Measurements from ENCODE around the gene BCKDHB.
"Not testable (repeated sequence)": the region's sequence is repeated elsewhere in the genome, so short reads cannot be mapped to it uniquely, and the experiment has no call there.

The BCKDHB gene

GRCh38 chr6:80106418-80107235 is at the start of gene BCKDHB:
Gene BCKDHB (plus strand): TSS chr6:80106671. CDS start chr6:80106694, 23 bp downstream.
- H3K9me3 Mint-ChIP-seq, result no peaks in the 10 kb centered on the region
- peaks cover 15% of the 10 kb centered on the region for H3K4me1 Mint-ChIP-seq (ENCODE audit: low read depth)
- peaks cover 2% of the 10 kb centered on the region for H3K36me3 Mint-ChIP-seq (ENCODE audit: low read depth)
- H3K27me3 Mint-ChIP-seq (ENCODE audit: low read depth), result no peaks in the 10 kb centered on the region
- peak within 1 kb of the TSS; percentile 95 for H3K4me3 Mint-ChIP-seq
- H3K27ac Mint-ChIP-seq, result peak within 1 kb of the TSS; percentile 86

GRCh38 chr6:80060774-80061173 is 45.7 kb upstream of the BCKDHB start:
- no peak overlapping the region for H3K27ac Mint-ChIP-seq
- H3K27me3 Mint-ChIP-seq (ENCODE audit: low read depth), result no peaks in the 10 kb centered on the region
- no peaks in the 10 kb centered on the region for H3K4me1 Mint-ChIP-seq (ENCODE audit: low read depth)
- no peak overlapping the region for H3K4me3 Mint-ChIP-seq
- no peaks in the 10 kb centered on the region for H3K9me3 Mint-ChIP-seq
- no peaks in the 10 kb centered on the region for H3K36me3 Mint-ChIP-seq (ENCODE audit: low read depth)

- H3K9me3 Mint-ChIP-seq; H3K4me3 Mint-ChIP-seq; H3K27ac Mint-ChIP-seq; H3K4me1 Mint-ChIP-seq (ENCODE audit: low read depth); H3K27me3 Mint-ChIP-seq (ENCODE audit: low read depth); H3K36me3 Mint-ChIP-seq (ENCODE audit: low read depth): not testable (repeated sequence)
Observed at GRCh38 chr6:80068146-80068545, 38.3 kb upstream of the BCKDHB start.

GRCh38 chr6:80070431-80070830 is 36.0 kb upstream of the BCKDHB start:
- H3K4me1 Mint-ChIP-seq (ENCODE audit: low read depth); H3K27ac Mint-ChIP-seq; H3K9me3 Mint-ChIP-seq; H3K27me3 Mint-ChIP-seq (ENCODE audit: low read depth); H3K4me3 Mint-ChIP-seq; H3K36me3 Mint-ChIP-seq (ENCODE audit: low read depth): not testable (repeated sequence)

GRCh38 chr6:80077067-80077466 is 29.4 kb upstream of the BCKDHB start:
- peaks cover 4% of the 10 kb centered on the region for H3K27me3 Mint-ChIP-seq (ENCODE audit: low read depth)
- no peak overlapping the region for H3K4me3 Mint-ChIP-seq
- peaks cover 4% of the 10 kb centered on the region for H3K4me1 Mint-ChIP-seq (ENCODE audit: low read depth)
- no peaks in the 10 kb centered on the region for H3K36me3 Mint-ChIP-seq (ENCODE audit: low read depth)
- H3K9me3 Mint-ChIP-seq, result no peaks in the 10 kb centered on the region
- H3K27ac Mint-ChIP-seq, result no peak overlapping the region

- peaks cover 27% of the 10 kb centered on the region for H3K27me3 Mint-ChIP-seq (ENCODE audit: low read depth)
- H3K36me3 Mint-ChIP-seq (ENCODE audit: low read depth), result no peaks in the 10 kb centered on the region
- H3K27ac Mint-ChIP-seq, result no peak overlapping the region
- H3K4me1 Mint-ChIP-seq (ENCODE audit: low read depth), result no peaks in the 10 kb centered on the region
- H3K4me3 Mint-ChIP-seq, result no peak overlapping the region
- H3K9me3 Mint-ChIP-seq, result no peaks in the 10 kb centered on the region
Observed at GRCh38 chr6:80088637-80089036, 17.8 kb upstream of the BCKDHB start.

- no peaks in the 10 kb centered on the region for H3K36me3 Mint-ChIP-seq (ENCODE audit: low read depth)
- peaks cover 7% of the 10 kb centered on the region for H3K4me1 Mint-ChIP-seq (ENCODE audit: low read depth)
- H3K27me3 Mint-ChIP-seq (ENCODE audit: low read depth), result peaks cover 27% of the 10 kb centered on the region
- H3K4me3 Mint-ChIP-seq, result no peak overlapping the region
- H3K27ac Mint-ChIP-seq, result no peak overlapping the region
- H3K9me3 Mint-ChIP-seq, result no peaks in the 10 kb centered on the region
Observed at GRCh38 chr6:80091506-80091905, 15.0 kb upstream of the BCKDHB start.

GRCh38 chr6:80094017-80094416 is 12.5 kb upstream of the BCKDHB start:
- peaks cover 7% of the 10 kb centered on the region for H3K4me1 Mint-ChIP-seq (ENCODE audit: low read depth)
- no peak overlapping the region for H3K27ac Mint-ChIP-seq
- no peaks in the 10 kb centered on the region for H3K9me3 Mint-ChIP-seq
- peaks cover 27% of the 10 kb centered on the region for H3K27me3 Mint-ChIP-seq (ENCODE audit: low read depth)
- H3K4me3 Mint-ChIP-seq, result no peak overlapping the region
- H3K36me3 Mint-ChIP-seq (ENCODE audit: low read depth), result no peaks in the 10 kb centered on the region

- peaks cover 7% of the 10 kb centered on the region for H3K4me1 Mint-ChIP-seq (ENCODE audit: low read depth)
Observed at GRCh38 chr6:80095600-80095999, 10.9 kb upstream of the BCKDHB start.

GRCh38 chr6:80098392-80098791 is 8.1 kb upstream of the BCKDHB start:
- Mint-ChIP-seq H3K9me3 (no peaks in the 10 kb centered on the region), H3K27ac (no peak overlapping the region), H3K36me3 (ENCODE audit: low read depth) (no peaks in the 10 kb centered on the region), H3K4me1 (ENCODE audit: low read depth) (peaks cover 7% of the 10 kb centered on the region), H3K4me3 (no peak overlapping the region), H3K27me3 (ENCODE audit: low read depth) (peaks cover 22% of the 10 kb centered on the region)

More at GRCh38 chr6:80095600-80095999, 10.9 kb upstream of the BCKDHB start:
- H3K36me3 Mint-ChIP-seq (ENCODE audit: low read depth), result no peaks in the 10 kb centered on the region
- no peak overlapping the region for H3K4me3 Mint-ChIP-seq
- no peaks in the 10 kb centered on the region for H3K9me3 Mint-ChIP-seq
- H3K27me3 Mint-ChIP-seq (ENCODE audit: low read depth), result peaks cover 27% of the 10 kb centered on the region
- no peak overlapping the region for H3K27ac Mint-ChIP-seq

- Mint-ChIP-seq H3K4me3 (no peak overlapping the region), H3K36me3 (ENCODE audit: low read depth) (peaks cover 2% of the 10 kb centered on the region), H3K27ac (no peak overlapping the region), H3K9me3 (no peaks in the 10 kb centered on the region), H3K4me1 (ENCODE audit: low read depth) (peaks cover 15% of the 10 kb centered on the region), H3K27me3 (ENCODE audit: low read depth) (peaks cover 9% of the 10 kb centered on the region)
Observed at GRCh38 chr6:80104520-80104919, 2.0 kb upstream of the BCKDHB start.

- no peaks in the 10 kb centered on the region for H3K27me3 Mint-ChIP-seq (ENCODE audit: low read depth)
- H3K36me3 Mint-ChIP-seq (ENCODE audit: low read depth), result peaks cover 2% of the 10 kb centered on the region
- H3K4me3 Mint-ChIP-seq, result peak overlapping the region; percentile 82
- peak overlapping the region; percentile 86 for H3K27ac Mint-ChIP-seq
- H3K9me3 Mint-ChIP-seq, result no peaks in the 10 kb centered on the region
- peaks cover 15% of the 10 kb centered on the region for H3K4me1 Mint-ChIP-seq (ENCODE audit: low read depth)
Observed at GRCh38 chr6:80105972-80106417, 476 bp upstream of the BCKDHB start.

- H3K9me3 Mint-ChIP-seq, result peaks cover 31% of the 10 kb centered on the region
- not testable (repeated sequence) for H3K4me1 Mint-ChIP-seq (ENCODE audit: low read depth); H3K4me3 Mint-ChIP-seq; H3K27me3 Mint-ChIP-seq (ENCODE audit: low read depth); H3K27ac Mint-ChIP-seq
- peaks cover 15% of the 10 kb centered on the region for H3K36me3 Mint-ChIP-seq (ENCODE audit: low read depth)
Observed at GRCh38 chr6:80122576-80122975, 16.1 kb downstream of the BCKDHB start.

GRCh38 chr6:80126657-80127345 is 20.3 kb downstream of the BCKDHB start:
- H3K9me3 Mint-ChIP-seq, result peaks cover 7% of the 10 kb centered on the region
- no peaks in the 10 kb centered on the region for H3K27me3 Mint-ChIP-seq (ENCODE audit: low read depth)
- H3K27ac Mint-ChIP-seq, result no peak overlapping the region
- peaks cover 6% of the 10 kb centered on the region for H3K36me3 Mint-ChIP-seq (ENCODE audit: low read depth)
- no peak overlapping the region for H3K4me3 Mint-ChIP-seq
- H3K4me1 Mint-ChIP-seq (ENCODE audit: low read depth), result no peaks in the 10 kb centered on the region

- H3K36me3 Mint-ChIP-seq (ENCODE audit: low read depth), result peaks cover 2% of the 10 kb centered on the region
- no peaks in the 10 kb centered on the region for H3K27me3 Mint-ChIP-seq (ENCODE audit: low read depth)
- no peaks in the 10 kb centered on the region for H3K9me3 Mint-ChIP-seq
- no peak overlapping the region for H3K4me3 Mint-ChIP-seq
- H3K27ac Mint-ChIP-seq, result no peak overlapping the region
- H3K4me1 Mint-ChIP-seq (ENCODE audit: low read depth), result no peaks in the 10 kb centered on the region
Observed at GRCh38 chr6:80129485-80129884, 23.0 kb downstream of the BCKDHB start.
